H9 (cell line): Measurements from ENCODE around the gene INTS3. TPM values are rescaled to one million over a fixed set of nuclear protein-coding genes. Genes with fewer than 3 reads are reported as not detected.

ENCODE experiments used
- DNase-seq: peaks from one replicate; pipeline ENCODE4 v3.0.0-alpha.2; 2017
- H2AFZ ChIP-seq: one replicate; pipeline ENCODE4 v1.6.1; 2013; ENCODE audit warnings: mild to moderate bottlenecking, low read length, control low read depth, moderate library complexity
- H2AK5ac ChIP-seq: 2 replicates; pipeline ENCODE4 v1.6.1; 2013; ENCODE audit warnings: low read length, control low read depth, mixed read lengths; ENCODE audit not compliant: insufficient read length
- H2BK120ac ChIP-seq: one replicate; pipeline ENCODE4 v1.6.1; 2013; ENCODE audit warnings: low read depth, mild to moderate bottlenecking, low read length, control low read depth, inconsistent platforms; ENCODE audit not compliant: poor library complexity, severe bottlenecking
- H2BK12ac ChIP-seq: 2 replicates; pipeline ENCODE4 v1.6.1; 2013; ENCODE audit warnings: low read length, control low read depth, mixed read lengths, low read depth; ENCODE audit not compliant: insufficient read length
- H2BK15ac ChIP-seq: 2 replicates; pipeline ENCODE4 v1.6.1; 2013; ENCODE audit warnings: low read depth, low read length, control low read depth
- H2BK20ac ChIP-seq: one replicate; pipeline ENCODE4 v1.6.1; 2013; ENCODE audit warnings: low read depth, mild to moderate bottlenecking, low read length, control low read depth, inconsistent platforms; ENCODE audit not compliant: poor library complexity, severe bottlenecking
- H2BK5ac ChIP-seq: 2 replicates; pipeline ENCODE4 v1.6.1; 2013; ENCODE audit warnings: low read length, control low read depth, mixed read lengths; ENCODE audit not compliant: insufficient read length
- H3K14ac ChIP-seq: 2 replicates; pipeline ENCODE4 v1.6.1; 2013; ENCODE audit warnings: low read length, control low read depth; ENCODE audit not compliant: insufficient read depth
- H3K18ac ChIP-seq: 2 replicates; pipeline ENCODE4 v1.6.1; 2013; ENCODE audit warnings: low read depth, mild to moderate bottlenecking, mixed read lengths, low read length, control low read depth; ENCODE audit not compliant: insufficient read length
- H3K23ac ChIP-seq: 2 replicates; pipeline ENCODE4 v1.6.1; 2013; ENCODE audit warnings: low read length, control low read depth, mixed read lengths, low read depth; ENCODE audit not compliant: insufficient read length
- H3K23me2 ChIP-seq: 2 replicates; pipeline ENCODE4 v1.6.1; 2013; ENCODE audit warnings: low read depth, mild to moderate bottlenecking, mixed read lengths, low read length, control low read depth; ENCODE audit not compliant: insufficient read length, poor library complexity, severe bottlenecking
- H3K27ac ChIP-seq: 2 replicates; pipeline ENCODE4 v1.5.1; 2013; ENCODE audit warnings: low read length, control low read depth, mixed read lengths, low read depth; ENCODE audit not compliant: insufficient read length
- H3K27me3 ChIP-seq: 2 replicates; pipeline ENCODE4 v1.6.1; 2013; ENCODE audit warnings: low read length, control low read depth, inconsistent platforms; ENCODE audit not compliant: insufficient read depth
- H3K4ac ChIP-seq: 2 replicates; pipeline ENCODE4 v1.6.1; 2013; ENCODE audit warnings: low read depth, mild to moderate bottlenecking, control low read depth, inconsistent platforms, low read length, moderate library complexity
- H3K4me1 ChIP-seq: 2 replicates; pipeline ENCODE4 v1.6.1; 2013; ENCODE audit warnings: low read length, control low read depth, inconsistent platforms; ENCODE audit not compliant: insufficient read depth
- H3K4me2 ChIP-seq: 2 replicates; pipeline ENCODE4 v1.6.1; 2013; ENCODE audit warnings: low read length, control low read depth, mixed read lengths; ENCODE audit not compliant: insufficient read length, insufficient read depth
- H3K56ac ChIP-seq: 2 replicates; pipeline ENCODE4 v1.6.1; 2013; ENCODE audit warnings: low read depth, mild to moderate bottlenecking, mixed read lengths, low read length, control low read depth; ENCODE audit not compliant: insufficient read length
- H3K79me1 ChIP-seq: 2 replicates; pipeline ENCODE4 v1.6.1; 2013; ENCODE audit warnings: low read depth, mild to moderate bottlenecking, moderate library complexity, low read length, control low read depth, inconsistent platforms; ENCODE audit not compliant: insufficient read depth, poor library complexity, severe bottlenecking
- H3K79me2 ChIP-seq: 2 replicates; pipeline ENCODE4 v1.6.1; 2013; ENCODE audit warnings: low read length, control low read depth, inconsistent platforms; ENCODE audit not compliant: insufficient read depth
- H3K9ac ChIP-seq: 2 replicates; pipeline ENCODE4 v1.6.1; 2013; ENCODE audit warnings: low read length, control low read depth, mixed read lengths; ENCODE audit not compliant: insufficient read length; ENCODE audit errors: extremely low read depth
- H3K9me3 ChIP-seq: one replicate; pipeline ENCODE4 v1.6.1; 2013; ENCODE audit warnings: low read depth, low read length, inconsistent platforms; ENCODE audit not compliant: control insufficient read depth
- H3T11ph ChIP-seq: one replicate; pipeline ENCODE4 v1.6.1; 2013; ENCODE audit warnings: mild to moderate bottlenecking, low read length, control low read depth, inconsistent platforms
- H4K20me1 ChIP-seq: one replicate; pipeline ENCODE4 v1.6.1; 2013; ENCODE audit not compliant: control insufficient read depth, insufficient read length, insufficient read depth
- H4K5ac ChIP-seq: 2 replicates; pipeline ENCODE4 v1.6.1; 2013; ENCODE audit warnings: low read depth, mild to moderate bottlenecking, mixed read lengths, low read length, control low read depth; ENCODE audit not compliant: insufficient read length
- H4K8ac ChIP-seq: replicated peaks from 2 replicates; pipeline ENCODE4 v1.6.1; 2013; ENCODE audit warnings: low read length, control low read depth, mixed read lengths, low read depth; ENCODE audit not compliant: insufficient read length
- H4K91ac ChIP-seq: 2 replicates; pipeline ENCODE4 v1.6.1; 2013; ENCODE audit warnings: low read depth, mild to moderate bottlenecking, moderate library complexity, mixed read lengths, low read length, control low read depth; ENCODE audit not compliant: insufficient read length
- H3K27ac Mint-ChIP-seq, 3 experiments: 2 replicates in 2 of 3; 3 replicates in 1 of 3; pipeline ENCODE4 v1.8.0; 2020 to 2021; ENCODE audit warnings: mixed read lengths in 3 of 3, mild to moderate bottlenecking in 1 of 3, moderate library complexity in 1 of 3
- H3K27me3 Mint-ChIP-seq: 2 replicates; pipeline ENCODE4 v1.8.0; 2021; ENCODE audit warnings: low read depth, mild to moderate bottlenecking, moderate library complexity, mixed read lengths
- H3K36me3 Mint-ChIP-seq, 3 experiments: 2 replicates in 2 of 3; 3 replicates in 1 of 3; pipeline ENCODE4 v1.8.0; 2020 to 2021; ENCODE audit warnings: low read depth in 3 of 3, mixed read lengths in 3 of 3; ENCODE audit not compliant: insufficient read depth in 1 of 3
- H3K4me1 Mint-ChIP-seq, 2 experiments: 2 replicates each; pipeline ENCODE4 v1.8.0; 2020; ENCODE audit warnings: mixed read lengths in 2 of 2
- H3K4me3 Mint-ChIP-seq, 2 experiments: 2 replicates in 1 of 2; 3 replicates in 1 of 2; pipeline ENCODE4 v1.8.0; 2020 to 2021; ENCODE audit warnings: mild to moderate bottlenecking in 2 of 2, mixed read lengths in 2 of 2, moderate library complexity in 1 of 2
- H3K9me3 Mint-ChIP-seq, 2 experiments: 2 replicates in 1 of 2; 3 replicates in 1 of 2; pipeline ENCODE4 v1.8.0; 2020; ENCODE audit warnings: mild to moderate bottlenecking in 2 of 2, mixed read lengths in 2 of 2, moderate library complexity in 1 of 2
- CTCF ChIP-seq: fragments of 200-600 bp; sonication (generic); conservative IDR thresholded peaks from 3 replicates; pipeline ENCODE4 v1.8.0; 2021; ENCODE audit warnings: antibody characterized with exemption, mild to moderate bottlenecking
- WGBS: extraction: QIAGEN DNeasy Blood & Tissue Kit; methylation state at CpG from one replicate; pipeline ENCODE4 v1.1.7; 2013; ENCODE audit warnings: missing lambda C conversion rate, low lambda C conversion rate, mixed read lengths; ENCODE audit not compliant: insufficient read length; ENCODE audit errors: extremely low coverage; 5-methylcytosine and 5-hydroxymethylcytosine counted together
- total RNA-seq: library from RNA; stranded (reverse); gene quantifications from 2 replicates; pipeline ENCODE4 v1.2.1, GENCODE V29; 2021

INTS3 gene
- total RNA-seq, 1 experiment from 2014 or later: 67.1 TPM

- H3K79me1 ChIP-seq: no peaks in the 10 kb centered on the region
- no peak overlapping the region for H2BK120ac ChIP-seq
- Mint-ChIP-seq H3K27me3 (no peaks in the 10 kb centered on the region), H3K27ac (peak overlapping the region; percentile 77 to 79 (median 79); a peak in 3 of 7 replicates), H3K4me3 (peak overlapping the region; percentile 83 to 89), H3K36me3 (peaks cover 11 to 55% (median 42%) of the 10 kb centered on the region in 3 experiments; a peak in 6 of 7 replicates), H3K9me3 (no peaks in the 10 kb centered on the region), H3K4me1 (peaks cover 32 to 36% of the 10 kb centered on the region in 2 experiments)
- no peak overlapping the region for H3K14ac ChIP-seq
- H2BK12ac ChIP-seq: no peak overlapping the region
- no peak overlapping the region for H4K8ac ChIP-seq
- H3K4me1 ChIP-seq: peaks cover 3% of the 10 kb centered on the region; the same call in 1 of the 2 replicates
- H4K5ac ChIP-seq: no peak overlapping the region
- H3K9ac ChIP-seq: no peak overlapping the region
- TF ChIP-seq CTCF: no peak
- H3K56ac ChIP-seq: no peak overlapping the region
- peak overlapping the region; percentile 74 for H3K4me2 ChIP-seq
- no peaks in the 10 kb centered on the region for H3K27me3 ChIP-seq
- H2BK15ac ChIP-seq: no peak overlapping the region
- no peak for DNase-seq
- no peak overlapping the region for H2BK20ac ChIP-seq
- H3K23me2 ChIP-seq: peaks cover 10% of the 10 kb centered on the region
- no peaks in the 10 kb centered on the region for H3K9me3 ChIP-seq
- H3K23ac ChIP-seq: no peak overlapping the region
- H3K18ac ChIP-seq: no peak overlapping the region
- no peak overlapping the region for H3T11ph ChIP-seq
- H4K20me1 ChIP-seq: no peaks in the 10 kb centered on the region
- no peak overlapping the region for H4K91ac ChIP-seq
- no peak overlapping the region for H2BK5ac ChIP-seq
- no peak overlapping the region for H3K27ac ChIP-seq
- no peak overlapping the region for H2AFZ ChIP-seq
- no peak overlapping the region for H2AK5ac ChIP-seq
- no CpG with 5 or more reads among the region's 10 CpGs for WGBS
- H3K79me2 ChIP-seq: no peaks in the 10 kb centered on the region
- H3K4ac ChIP-seq: no peak overlapping the region
Measured at GRCh38 chr1:153776352-153776751, 48.5 kb downstream of the INTS3 start.
